ENCODE data around the gene AMN.

GRCh38 chr14:102925646-102926045 lies 3.2 kb downstream of the AMN start:
- TF ChIP-seq POLR2A (IDR thresholded peaks at IDR 0.05), result no peak
- no peak for TF ChIP-seq CTCF (IDR thresholded peaks at IDR 0.05)
